Psoas muscle (tissue), 8 donors: ENCODE measurements around the gene POLN. TPM values are rescaled to one million over a fixed set of nuclear protein-coding genes. Genes with fewer than 3 reads are reported as not detected.

ENCODE experiments used
- ATAC-seq, 4 donors: fragments of 200-7000 bp; cut with Tn5 transposase; one replicate each; pipeline ENCODE4 v1.9.1; 2020; ENCODE audit warnings: moderate library complexity in 3 of 4, mild to moderate bottlenecking in 2 of 4
- DNase-seq, 2 donors: peaks; one replicate each; pipeline ENCODE4 v3.0.0-alpha.2; 2020
- H3K27ac ChIP-seq: fragments of 200-600 bp; one replicate; pipeline ENCODE4 v1.8.0; 2022
- H3K27me3 ChIP-seq, 3 donors: fragments of 200-600 bp in 1 of 3; one replicate each; pipeline versions ENCODE4 v1.6.1 to v1.8.0; 2013 to 2022; ENCODE audit warnings: low read length in 2 of 3, mild to moderate bottlenecking in 2 of 3, moderate library complexity in 1 of 3; ENCODE audit not compliant: insufficient read depth in 3 of 3
- H3K36me3 ChIP-seq, 2 donors: fragments of 200-600 bp in 1 of 2; one replicate each; pipeline versions ENCODE4 v1.6.1 to v1.8.0; 2013 to 2022; ENCODE audit warnings: low read depth in 1 of 2, mild to moderate bottlenecking in 1 of 2, moderate library complexity in 1 of 2; ENCODE audit not compliant: insufficient read depth in 1 of 2
- H3K4me1 ChIP-seq: fragments of 200-600 bp; one replicate; pipeline ENCODE4 v1.8.0; 2022
- H3K4me3 ChIP-seq: fragments of 200-600 bp; one replicate; pipeline ENCODE4 v1.8.0; 2022; ENCODE audit warnings: mild to moderate bottlenecking
- H3K9me3 ChIP-seq: fragments of 200-600 bp; one replicate; pipeline ENCODE4 v1.8.0; 2022
- CTCF ChIP-seq: fragments of 200-600 bp; IDR thresholded peaks from one replicate; pipeline ENCODE4 v1.8.0; 2022; ENCODE audit warnings: antibody characterized with exemption
- WGBS, 3 donors: extraction: QIAGEN DNeasy Blood & Tissue Kit; methylation state at CpG; one replicate each; pipeline versions ENCODE4 v1.1.6 to v1.1.7; 2013; 5-methylcytosine and 5-hydroxymethylcytosine counted together
- intact Hi-C, 2 donors: fragments of 100-400 bp; cut with DNase I; formaldehyde crosslinking; loops; one replicate each; pipeline versions ENCODE4 v1.11.0 to v1.14.2; 2022
- polyA plus RNA-seq, 3 donors: library from polyadenylated mRNA; stranded (reverse); fragments of 200-250 nt; gene quantifications; one replicate each; pipeline ENCODE4 v1.2.3, GENCODE V29; 2013
- total RNA-seq, 4 donors: library from RNA; stranded (reverse); fragmentation: NEBNext Ultra II Directional in 2 of 4; extraction: Animal tissue kit (Norgen Biotek cat#: 25700) in 2 of 4; gene quantifications; one replicate each; pipeline versions ENCODE4 v1.2.1 to v1.2.4, GENCODE V29; 2021 to 2023
- donor health status: healthy with polysubstance abuse.
- donor health status: DM: no; HTN: no; CAD: no; lungs with moderate emphysema.
- donor health status: Bipolar disorder and iron deficiency.
- donor health status: healthy.
- donor health status: DM: yes; HTN: yes; CAD: no.
- donor health status: DM: no; HTN: no; CAD: no.
- donor health status: DM: no; HTN: no; CAD: no.
- donor health status: DM: yes; HTN: yes; CAD: no.

Gene POLN
- total and polyA plus RNA-seq, 7 donors, result 0.44 to 3.0 (median 0.95) TPM

GRCh38 chr4:2193326-2193725, 48.6 kb downstream of the POLN start:
- intact Hi-C loops, result no loop called here
- Histone ChIP-seq H3K27me3 (no peaks in the 10 kb centered on the region), H3K4me1 (no peaks in the 10 kb centered on the region), H3K36me3 (peaks cover 0 to 7% of the 10 kb centered on the region in 2 donors), H3K9me3 (no peaks in the 10 kb centered on the region), H3K27ac (no peak overlapping the region), H3K4me3 (no peak overlapping the region)
- ATAC-seq (no peak), DNase-seq (no peak)
- no peak for TF ChIP-seq CTCF
- 89 to 94% (median 92%) methylated on average over 7 of the region's 7 CpGs for WGBS, 3 donors

- ATAC-seq (no peak), DNase-seq (no peak)
- no peak overlapping the region for H3K27ac ChIP-seq
- no peaks in the 10 kb centered on the region for H3K27me3 ChIP-seq
- no peak overlapping the region for H3K4me3 ChIP-seq
- H3K36me3 ChIP-seq, result no peaks in the 10 kb centered on the region
- intact Hi-C loops, result loop anchor here (5.0 to 10.0 kb wide), 3 partner anchors 192 to 275 kb away; no protein-coding TSS in a partner anchor
- TF ChIP-seq CTCF, result no peak
- H3K4me1 ChIP-seq, result no peaks in the 10 kb centered on the region
- no peaks in the 10 kb centered on the region for H3K9me3 ChIP-seq
Observed at GRCh38 chr4:2186865-2187172, 55.1 kb downstream of the POLN start.

GRCh38 chr4:2186133-2186864, 55.6 kb downstream of the POLN start:
- H3K4me1 ChIP-seq, result no peaks in the 10 kb centered on the region
- intact Hi-C loops, result loop anchor here (5.0 to 10.0 kb wide), 3 partner anchors 191 to 274 kb away; no protein-coding TSS in a partner anchor
- DNase-seq (no peak), ATAC-seq (peak in 2 of 4 donors; percentile 48 to 60)
- H3K36me3 ChIP-seq, result no peaks in the 10 kb centered on the region
- H3K27me3 ChIP-seq, result no peaks in the 10 kb centered on the region
- peak; percentile 35 for TF ChIP-seq CTCF
- H3K9me3 ChIP-seq, result no peaks in the 10 kb centered on the region
- no peak overlapping the region for H3K4me3 ChIP-seq
- no peak overlapping the region for H3K27ac ChIP-seq
- WGBS, 3 donors, result 48 to 57% (median 51%) methylated on average over 9 of the region's 9 CpGs

GRCh38 chr4:2183394-2183793, 58.5 kb downstream of the POLN start:
- intact Hi-C loops, result loop anchor here (10.0 kb wide), 2 partner anchors 189 to 269 kb away; no protein-coding TSS in a partner anchor
- Histone ChIP-seq H3K27ac (no peak overlapping the region), H3K4me3 (no peak overlapping the region), H3K27me3 (no peaks in the 10 kb centered on the region), H3K4me1 (no peaks in the 10 kb centered on the region), H3K9me3 (no peaks in the 10 kb centered on the region), H3K36me3 (no peaks in the 10 kb centered on the region)
- DNase-seq (no peak), ATAC-seq (no peak)
- no peak for TF ChIP-seq CTCF

GRCh38 chr4:2182994-2183393, 58.9 kb downstream of the POLN start:
- 93 to 98% (median 96%) methylated on average over 3 of the region's 3 CpGs for whole genome bisulfite sequencing, 3 donors
- Histone ChIP-seq H3K27me3 (no peaks in the 10 kb centered on the region), H3K4me1 (no peaks in the 10 kb centered on the region), H3K36me3 (no peaks in the 10 kb centered on the region), H3K9me3 (no peaks in the 10 kb centered on the region), H3K27ac (no peak overlapping the region), H3K4me3 (no peak overlapping the region)
- intact Hi-C loops, result loop anchor here (10.0 kb wide), 2 partner anchors 188 to 268 kb away; no protein-coding TSS in a partner anchor
- no peak for TF ChIP-seq CTCF
- ATAC-seq, result no peak
- no peak for DNase-seq
